ENCODE measurements around the gene SDR39U1. TPM values are rescaled to one million over a fixed set of nuclear protein-coding genes. Genes with fewer than 3 reads are reported as not detected.

SDR39U1 gene
- total RNA-seq, 2 donors from 2014 or later, result 27.6 to 61.8 TPM

DNA sequence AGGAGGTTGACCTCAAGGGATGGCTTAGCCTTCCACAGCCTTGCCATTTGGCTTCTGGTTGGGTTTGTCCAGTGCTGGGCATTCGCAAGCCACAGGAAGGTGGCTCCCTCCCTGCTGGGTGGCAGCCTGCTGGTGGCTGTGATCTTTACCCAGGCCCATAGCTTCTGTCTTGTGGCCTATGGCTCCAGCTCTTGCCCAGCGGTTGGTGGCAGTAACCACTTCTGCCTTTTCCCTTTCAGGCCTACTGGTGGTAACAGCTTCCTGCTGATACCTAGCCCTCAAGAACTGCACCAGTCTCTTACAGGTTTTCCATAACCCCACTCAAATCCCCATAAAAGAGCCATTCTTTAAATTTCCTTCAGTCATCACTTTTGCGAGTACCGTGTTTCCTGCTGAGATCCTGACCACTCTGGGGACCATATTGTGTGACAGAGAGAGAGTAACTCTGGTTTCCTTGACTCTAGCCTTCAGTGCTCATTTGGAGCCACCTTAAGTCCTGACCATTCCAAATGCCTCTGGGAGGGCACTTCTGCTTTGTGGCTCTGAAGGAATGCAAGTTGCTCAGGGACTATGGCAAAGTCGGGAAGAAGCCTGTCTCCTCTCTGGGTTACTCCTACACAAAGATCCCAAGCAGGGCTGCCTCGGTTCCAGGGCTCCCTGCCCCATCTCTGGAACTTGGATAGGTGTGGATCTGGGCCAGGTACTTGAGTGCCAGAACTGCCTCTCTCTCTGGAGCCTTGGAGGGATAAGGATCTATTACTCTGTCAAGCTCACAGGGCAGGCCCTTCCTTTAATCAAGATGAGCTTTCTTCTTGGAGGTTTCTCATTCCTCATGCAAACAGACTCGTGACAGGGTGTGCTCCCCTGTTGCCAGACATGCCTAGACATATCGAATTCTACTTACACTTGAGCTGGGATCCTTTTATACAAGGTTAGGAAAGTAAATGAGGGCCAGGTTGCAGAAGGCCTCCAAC is 46.7 kb downstream of the SDR39U1 start:
- Histone ChIP-seq H3K27me3 (replicated peaks; ENCODE audit: insufficient read depth) (no peaks in the 10 kb centered on the region), H3K36me3 (no peaks in the 10 kb centered on the region), H3K4me3 (no peak overlapping the region), H3K9me3 (no peaks in the 10 kb centered on the region), H3K27ac (no peak overlapping the region), H3K4me1 (ENCODE audit: control insufficient read depth in 1 of 2, low read depth in 2 of 2) (peaks cover 13 to 23% of the 10 kb centered on the region in 2 donors)
- ATAC-seq (ENCODE audit: insufficient number of reproducible peaks, low FRiP score, low read depth), result no peak
- DNase-seq (ENCODE audit: low spot score), result no peak
- TF ChIP-seq, protein P1, sequence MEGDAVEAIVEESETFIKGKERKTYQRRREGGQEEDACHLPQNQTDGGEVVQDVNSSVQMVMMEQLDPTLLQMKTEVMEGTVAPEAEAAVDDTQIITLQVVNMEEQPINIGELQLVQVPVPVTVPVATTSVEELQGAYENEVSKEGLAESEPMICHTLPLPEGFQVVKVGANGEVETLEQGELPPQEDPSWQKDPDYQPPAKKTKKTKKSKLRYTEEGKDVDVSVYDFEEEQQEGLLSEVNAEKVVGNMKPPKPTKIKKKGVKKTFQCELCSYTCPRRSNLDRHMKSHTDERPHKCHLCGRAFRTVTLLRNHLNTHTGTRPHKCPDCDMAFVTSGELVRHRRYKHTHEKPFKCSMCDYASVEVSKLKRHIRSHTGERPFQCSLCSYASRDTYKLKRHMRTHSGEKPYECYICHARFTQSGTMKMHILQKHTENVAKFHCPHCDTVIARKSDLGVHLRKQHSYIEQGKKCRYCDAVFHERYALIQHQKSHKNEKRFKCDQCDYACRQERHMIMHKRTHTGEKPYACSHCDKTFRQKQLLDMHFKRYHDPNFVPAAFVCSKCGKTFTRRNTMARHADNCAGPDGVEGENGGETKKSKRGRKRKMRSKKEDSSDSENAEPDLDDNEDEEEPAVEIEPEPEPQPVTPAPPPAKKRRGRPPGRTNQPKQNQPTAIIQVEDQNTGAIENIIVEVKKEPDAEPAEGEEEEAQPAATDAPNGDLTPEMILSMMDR (IDR thresholded peaks at IDR 0.05), result no peak

DNA sequence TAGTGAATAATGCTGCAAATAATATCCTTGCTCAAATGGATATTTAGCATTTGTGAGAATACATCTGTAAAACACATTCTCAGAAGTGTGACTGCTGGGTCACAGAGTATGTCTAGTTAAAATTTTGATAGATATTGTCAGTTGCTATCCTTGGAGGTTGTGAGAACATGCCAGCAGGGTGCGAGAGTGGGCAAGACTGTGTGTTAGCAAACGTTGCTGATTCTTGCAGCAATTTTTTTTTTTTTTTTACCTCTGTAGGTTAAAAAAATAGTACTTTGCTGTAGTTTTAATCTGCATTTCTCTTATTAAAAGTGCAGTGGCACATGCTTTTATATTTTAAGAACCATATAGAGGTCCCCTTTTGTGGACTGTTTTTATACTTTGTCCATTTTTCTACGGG is 48.3 kb downstream of the SDR39U1 start:
- no peaks in the 10 kb centered on the region for H3K9me3 ChIP-seq
- H3K4me1 ChIP-seq (ENCODE audit: control insufficient read depth in 1 of 2, low read depth in 2 of 2), result peaks cover 4 to 6% of the 10 kb centered on the region in 2 donors
- H3K27me3 ChIP-seq (replicated peaks; ENCODE audit: insufficient read depth), result no peaks in the 10 kb centered on the region
- no peak overlapping the region for H3K4me3 ChIP-seq
- TF ChIP-seq, protein P1 (IDR thresholded peaks at IDR 0.05), result no peak
- H3K36me3 ChIP-seq, result no peaks in the 10 kb centered on the region
- ATAC-seq (ENCODE audit: insufficient number of reproducible peaks, low FRiP score, low read depth) (no peak), DNase-seq (ENCODE audit: low spot score) (no peak)
- no peak overlapping the region for H3K27ac ChIP-seq

DNA sequence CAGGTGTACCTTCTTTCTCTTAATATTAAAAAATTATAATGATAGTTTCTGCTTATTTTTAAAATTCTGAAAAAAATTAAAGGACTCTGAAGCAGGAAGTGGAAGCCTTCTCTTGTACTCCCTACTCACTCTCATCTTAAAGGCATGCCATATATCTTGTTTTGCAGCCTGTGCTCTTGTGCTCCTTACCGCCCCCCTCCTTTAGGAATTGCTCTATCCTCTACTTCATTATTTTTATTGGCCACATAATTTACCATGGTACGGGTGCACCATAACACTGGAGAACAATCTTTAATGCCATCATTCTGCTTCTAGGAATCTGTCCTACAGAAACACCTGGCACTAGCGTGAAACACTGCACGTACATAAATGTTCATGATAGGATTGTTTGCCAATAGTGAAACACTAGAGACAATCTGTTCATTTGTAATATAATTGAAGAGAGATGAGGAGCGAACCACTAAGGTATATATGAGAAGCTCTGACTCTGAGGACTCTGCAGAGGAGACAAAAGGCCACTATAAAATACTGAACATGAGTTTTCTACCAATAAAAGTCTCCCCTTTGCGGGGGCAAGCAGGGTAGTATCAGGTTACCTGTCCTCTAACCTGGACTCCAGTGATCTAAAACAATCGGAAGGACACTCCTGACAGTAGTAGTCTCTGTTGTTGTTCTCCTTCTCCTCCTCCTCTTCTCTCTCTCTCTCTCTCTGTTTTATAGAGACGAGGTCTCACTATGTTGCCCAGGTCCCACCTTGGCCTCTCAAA is 50.1 kb downstream of the SDR39U1 start:
- H3K4me1 ChIP-seq (ENCODE audit: control insufficient read depth in 1 of 2, low read depth in 2 of 2), result no peaks in the 10 kb centered on the region
- H3K27ac ChIP-seq, result no peak overlapping the region
- TF ChIP-seq, protein P1 (IDR thresholded peaks at IDR 0.05), result no peak
- no peaks in the 10 kb centered on the region for H3K27me3 ChIP-seq (replicated peaks; ENCODE audit: insufficient read depth)
- ATAC-seq (ENCODE audit: insufficient number of reproducible peaks, low FRiP score, low read depth) (no peak), DNase-seq (ENCODE audit: low spot score) (no peak)
- no peaks in the 10 kb centered on the region for H3K36me3 ChIP-seq
- H3K4me3 ChIP-seq, result no peak overlapping the region
- no peaks in the 10 kb centered on the region for H3K9me3 ChIP-seq

DNA sequence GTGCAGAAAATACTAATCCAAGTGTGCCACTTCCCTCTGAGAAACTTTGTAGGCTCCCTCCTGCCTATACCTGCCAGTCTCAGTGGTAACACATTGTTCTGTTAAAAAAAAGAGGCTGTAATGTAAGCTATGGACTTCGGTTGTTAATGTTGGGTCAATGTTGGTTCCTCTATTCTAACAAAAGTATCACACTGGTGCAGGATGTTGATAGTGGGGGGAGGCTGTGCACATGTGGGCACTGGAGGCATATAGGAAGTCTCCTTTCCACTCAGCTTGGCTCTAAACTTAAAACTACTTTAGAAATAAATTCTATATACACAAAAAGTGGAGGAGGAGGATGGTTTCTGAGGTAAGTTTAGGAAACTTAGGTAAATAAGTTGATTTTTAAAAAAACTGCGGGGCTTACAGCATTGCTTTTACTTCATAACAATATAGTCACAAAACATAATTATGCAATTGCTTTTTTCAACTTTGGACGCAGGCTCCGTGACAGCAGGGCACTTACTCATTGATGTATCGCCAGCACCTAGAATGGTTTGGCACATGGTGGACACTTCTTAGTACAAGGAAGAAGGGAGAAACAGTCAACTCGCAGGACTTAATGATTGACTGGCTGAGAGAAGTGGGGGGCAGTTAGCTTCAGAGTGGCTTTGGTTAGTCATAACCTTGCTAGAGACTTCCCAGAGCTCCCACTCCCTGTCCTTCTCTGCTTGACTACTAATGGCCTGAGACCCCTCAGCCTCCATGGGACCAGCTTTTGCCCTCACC is 51.7 kb downstream of the SDR39U1 start:
- no peak for ATAC-seq (ENCODE audit: insufficient number of reproducible peaks, low FRiP score, low read depth)
- Histone ChIP-seq H3K9me3 (no peaks in the 10 kb centered on the region), H3K4me1 (ENCODE audit: control insufficient read depth in 1 of 2, low read depth in 2 of 2) (no peaks in the 10 kb centered on the region), H3K27me3 (replicated peaks; ENCODE audit: insufficient read depth) (no peaks in the 10 kb centered on the region), H3K27ac (no peak overlapping the region), H3K36me3 (no peaks in the 10 kb centered on the region), H3K4me3 (no peak overlapping the region)
- no peak for DNase-seq (ENCODE audit: low spot score)
- TF ChIP-seq, protein P1 (IDR thresholded peaks at IDR 0.05), result no peak

Other genes starting within 250 kb of the SDR39U1 start
- 10 to 100 TPM; 51.8 to 81.9 TPM for gene TM9SF1, start 247.3 kb downstream of the SDR39U1 start, total RNA-seq
- gene TSSK4, start 237.1 kb downstream of the SDR39U1 start, total RNA-seq, result not detected
- gene CHMP4A, start 229.3 kb downstream of the SDR39U1 start, total RNA-seq, result 10 to 100 TPM; 33.4 to 58.3 TPM
- 10 to 100 TPM; 15.7 to 24.0 TPM for gene MDP1, start 226.7 kb downstream of the SDR39U1 start, total RNA-seq
- gene NEDD8, start 210.4 kb downstream of the SDR39U1 start, total RNA-seq, result 10 to 100 TPM; 76.0 to 91.4 TPM
- 10 to 100 TPM; 39.2 to 51.3 TPM for gene GMPR2, start 209.8 kb downstream of the SDR39U1 start, total RNA-seq
- 10 to 100 TPM; 52.4 to 83.5 TPM for gene TINF2, start 200.2 kb downstream of the SDR39U1 start, total RNA-seq
- gene TGM1, start 179.6 kb downstream of the SDR39U1 start, total RNA-seq, result under 1 TPM in 1 of 2 donors, not detected in 1; 0.21 TPM
- gene RABGGTA, start 171.2 kb downstream of the SDR39U1 start, total RNA-seq, result 10 to 100 TPM; 28.2 to 44.7 TPM
- 10 to 100 TPM; 25.5 to 31.4 TPM for gene DHRS1, start 143.0 kb downstream of the SDR39U1 start, total RNA-seq
- 10 to 100 TPM; 15.8 to 19.2 TPM for gene NOP9, start 142.9 kb downstream of the SDR39U1 start, total RNA-seq
- gene CIDEB, start 134.8 kb downstream of the SDR39U1 start, total RNA-seq, result 10 to 100 TPM; 10.9 to 17.3 TPM
- 10 to 100 TPM; 15.2 to 21.8 TPM for gene LTB4R2, start 132.6 kb downstream of the SDR39U1 start, total RNA-seq
- 10 to 100 TPM in 1 of 2 donors, 1 to 10 TPM in 1; 8.9 to 13.1 TPM for gene LTB4R, start 131.3 kb downstream of the SDR39U1 start, total RNA-seq
- 10 to 100 TPM; 25.5 to 28.7 TPM for gene ADCY4, start 107.7 kb downstream of the SDR39U1 start, total RNA-seq
- gene RIPK3, start 102.8 kb downstream of the SDR39U1 start, total RNA-seq, result 10 to 100 TPM in 1 of 2 donors, 1 to 10 TPM in 1; 6.8 to 17.9 TPM
- gene NFATC4, start 74.6 kb downstream of the SDR39U1 start, total RNA-seq, result 10 to 100 TPM; 62.0 to 84.5 TPM
- gene NYNRIN, start 43.8 kb downstream of the SDR39U1 start, total RNA-seq, result 10 to 100 TPM in 1 of 2 donors, 1 to 10 TPM in 1; 9.5 to 11.6 TPM
- gene CBLN3, start 13.1 kb downstream of the SDR39U1 start, total RNA-seq, result 1 to 10 TPM; 1.3 to 4.2 TPM
- gene KHNYN, start 12.8 kb downstream of the SDR39U1 start, total RNA-seq, result 10 to 100 TPM; 62.8 to 71.6 TPM
- not detected for gene CMA1, start 65.5 kb upstream of the SDR39U1 start, total RNA-seq
- 1 to 10 TPM; 4.1 to 8.8 TPM for gene CTSG, start 133.5 kb upstream of the SDR39U1 start, total RNA-seq
- 10 to 100 TPM in 1 of 2 donors, not detected in 1; 14.7 TPM for gene GZMH, start 166.9 kb upstream of the SDR39U1 start, total RNA-seq
- under 1 TPM in 1 of 2 donors, not detected in 1; 0.78 TPM for gene GZMB, start 191.4 kb upstream of the SDR39U1 start, total RNA-seq